Dermis blood vessel endothelial cell (primary cell): ENCODE results near the gene ZBTB7A. TPM values are rescaled to one million over a fixed set of nuclear protein-coding genes. Genes with fewer than 3 reads are reported as not detected.

Experiments
- DNase-seq: peaks from one replicate; pipeline ENCODE4 v3.0.0; 2010
- total RNA-seq: library from RNA; depleted of rRNA; stranded (reverse); fragments of >200 nt; gene quantifications from 2 replicates; pipeline ENCODE4 v1.2.3, GENCODE V29; 2014

The ZBTB7A gene
- total RNA-seq, 1 donor from 2014 or later: 17.4 TPM

DNA sequence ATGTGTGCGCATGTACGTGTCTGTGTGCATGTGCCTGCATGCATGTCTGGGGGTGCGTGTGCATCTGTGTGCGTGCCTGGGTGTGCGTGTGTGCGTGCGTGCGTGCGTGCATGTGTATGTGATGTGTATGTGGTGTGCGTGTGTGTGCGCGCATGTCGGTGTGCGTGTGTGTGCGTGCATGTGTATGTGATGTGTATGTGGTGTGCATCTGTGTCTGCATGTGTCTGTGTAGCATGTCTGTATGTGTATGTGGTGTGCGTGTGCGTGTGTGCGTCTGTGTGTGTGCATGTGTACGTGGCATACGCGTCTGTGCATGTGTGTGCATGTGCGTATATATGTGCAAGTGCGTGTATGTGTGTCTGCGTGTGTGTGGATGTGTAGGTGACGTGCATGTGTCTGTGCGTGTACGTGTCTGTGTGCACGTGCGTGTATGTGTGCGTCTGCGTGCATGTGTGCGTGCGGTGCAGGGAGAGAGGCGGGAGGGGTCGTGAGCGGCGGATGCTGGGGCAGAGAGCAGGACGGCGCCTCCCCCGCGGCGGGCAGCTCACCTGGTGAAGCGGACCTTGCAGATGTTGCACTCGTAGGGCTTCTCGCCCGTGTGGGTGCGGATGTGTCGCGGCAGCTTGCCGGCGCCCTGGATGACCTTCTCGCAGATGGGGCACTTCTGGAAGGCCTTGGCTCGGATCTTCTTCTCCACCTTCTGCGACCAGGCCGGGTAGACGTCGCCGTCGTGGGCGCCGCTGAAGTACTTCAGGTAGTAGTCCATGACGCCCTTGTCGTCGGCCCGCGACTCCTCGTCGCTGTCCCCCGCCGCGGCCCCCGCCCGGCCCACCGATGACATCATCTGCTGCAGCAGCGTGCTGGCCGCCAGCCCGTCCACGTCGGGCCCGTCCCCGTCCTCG lies 13.0 kb downstream of the ZBTB7A start:
- DNase-seq: no peak

DNA sequence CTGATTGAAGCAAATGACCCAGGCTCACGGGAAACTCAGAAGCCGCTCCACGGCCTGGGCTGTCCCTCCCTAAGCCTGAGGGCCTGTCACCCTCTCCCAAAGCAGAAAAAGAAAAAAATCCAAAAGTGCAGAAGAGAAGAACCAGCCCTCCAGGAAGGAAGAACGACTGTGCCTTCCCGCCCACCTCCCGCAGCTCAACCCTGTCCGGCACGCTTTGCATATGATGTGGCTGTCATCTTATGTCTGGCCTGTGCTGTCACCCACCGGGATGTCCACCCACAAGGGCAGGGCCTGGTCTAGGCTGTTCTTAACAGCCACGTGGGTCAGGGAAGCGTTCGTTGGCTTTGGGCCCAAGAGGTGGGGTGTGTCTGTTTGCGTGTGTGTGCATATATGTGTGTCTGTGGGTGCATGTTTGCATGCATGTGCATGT lies 13.7 kb downstream of the ZBTB7A start:
- DNase-seq: no peak

DNA sequence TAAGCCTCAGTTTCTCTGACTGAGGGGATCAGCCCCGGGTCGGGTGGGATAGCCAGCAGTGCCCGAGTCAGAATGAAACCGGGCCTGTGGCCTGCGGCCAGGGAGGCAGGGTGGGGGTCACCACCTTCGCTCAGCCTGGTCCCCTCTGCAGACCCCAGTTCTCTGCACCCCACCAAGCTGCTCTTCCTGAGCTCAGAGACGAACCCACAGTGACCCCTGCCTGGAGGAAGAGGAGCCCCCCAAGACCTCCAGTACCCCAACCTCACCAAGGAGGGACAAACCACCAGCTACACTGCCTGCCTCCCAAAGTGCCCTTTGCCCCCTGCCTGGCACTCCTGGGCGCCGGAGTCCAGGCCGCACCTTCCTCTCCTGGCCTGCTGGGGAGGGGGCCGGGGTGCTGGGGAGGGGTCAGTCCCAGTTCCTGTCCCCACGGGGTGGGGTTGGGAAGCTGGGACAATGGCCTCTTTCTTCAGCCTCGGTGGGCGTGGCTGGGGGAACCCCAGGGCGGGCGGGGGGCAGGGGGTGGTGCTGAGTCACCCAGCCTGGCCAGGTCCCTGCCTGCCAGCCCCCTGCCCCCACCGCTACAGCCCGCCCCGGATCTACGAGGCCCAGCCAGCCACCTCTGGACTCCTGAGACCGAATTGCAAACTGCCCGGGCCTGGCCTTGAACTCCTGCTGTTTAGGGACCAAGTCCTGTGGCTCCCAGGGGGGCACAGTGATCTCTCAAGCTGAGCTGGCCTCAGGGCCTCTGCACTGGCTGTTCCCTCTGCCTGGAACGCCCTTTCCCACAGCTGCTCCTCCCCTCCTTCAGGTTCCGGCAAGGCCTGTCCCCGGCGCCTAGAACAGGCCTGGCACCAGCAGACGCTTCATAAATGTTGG lies 14.3 kb downstream of the ZBTB7A start:
- no peak for DNase-seq

GRCh38 chr19:4051175-4052101 lies 15.3 kb downstream of the ZBTB7A start:
- DNase-seq: no peak

GRCh38 chr19:4049432-4049831 lies 17.3 kb downstream of the ZBTB7A start:
- no peak for DNase-seq

GRCh38 chr19:4046946-4047683 lies 19.6 kb downstream of the ZBTB7A start:
- no peak for DNase-seq

DNA sequence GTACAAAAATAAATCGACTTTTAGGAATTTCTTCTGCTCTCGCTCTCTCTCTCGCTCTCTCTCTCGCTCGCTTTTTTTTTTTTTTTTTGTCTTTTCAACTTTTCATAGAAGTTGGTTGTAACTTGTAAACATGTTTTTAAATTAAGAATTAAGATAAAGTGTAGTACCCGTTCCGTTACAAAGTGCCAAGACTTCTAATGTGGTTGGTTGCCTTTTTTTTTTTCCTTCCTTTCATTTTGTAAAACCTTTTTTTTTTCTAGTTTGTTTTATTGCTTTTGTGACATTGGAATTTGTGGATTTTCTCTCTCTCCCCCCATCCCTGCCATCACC lies 20.4 kb downstream of the ZBTB7A start:
- DNase-seq: no peak

DNA sequence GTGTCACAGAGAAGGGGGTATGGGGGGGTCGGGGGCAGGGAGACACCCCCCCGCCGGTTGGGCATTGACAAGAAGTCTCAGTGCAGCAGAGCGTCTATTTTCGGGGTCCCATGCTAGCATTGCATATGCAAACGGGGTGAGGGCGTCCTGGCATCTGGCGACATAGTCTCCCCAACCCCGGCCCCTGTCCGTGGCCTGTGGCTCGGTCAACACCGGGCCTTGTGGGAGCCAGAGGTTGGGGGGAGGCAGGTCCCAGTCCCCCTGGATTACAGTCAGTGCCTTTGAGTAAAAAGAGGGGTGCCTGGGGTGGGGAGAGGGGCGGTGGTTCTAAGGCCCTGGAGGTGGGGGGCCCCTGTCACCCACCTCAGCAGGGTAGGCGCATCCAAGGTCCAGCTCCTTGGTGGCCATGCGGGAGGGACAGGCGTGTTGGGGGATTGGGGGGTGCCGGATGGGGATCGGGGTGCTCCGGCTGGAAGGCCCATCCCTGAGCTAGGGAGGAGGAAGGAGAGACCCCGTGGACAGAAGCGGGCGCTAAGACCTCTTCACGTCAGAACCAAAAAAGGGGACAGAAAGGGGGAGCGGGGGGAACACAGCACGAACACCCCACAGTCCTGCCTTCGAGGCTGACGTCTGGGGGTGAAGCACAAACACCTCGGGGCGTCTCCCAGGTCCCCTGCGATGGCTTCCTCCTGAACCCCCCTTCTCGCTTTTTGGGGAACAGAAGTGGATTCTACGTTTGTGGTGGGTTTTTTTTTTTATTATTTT lies 20.9 kb downstream of the ZBTB7A start:
- no peak for DNase-seq

DNA sequence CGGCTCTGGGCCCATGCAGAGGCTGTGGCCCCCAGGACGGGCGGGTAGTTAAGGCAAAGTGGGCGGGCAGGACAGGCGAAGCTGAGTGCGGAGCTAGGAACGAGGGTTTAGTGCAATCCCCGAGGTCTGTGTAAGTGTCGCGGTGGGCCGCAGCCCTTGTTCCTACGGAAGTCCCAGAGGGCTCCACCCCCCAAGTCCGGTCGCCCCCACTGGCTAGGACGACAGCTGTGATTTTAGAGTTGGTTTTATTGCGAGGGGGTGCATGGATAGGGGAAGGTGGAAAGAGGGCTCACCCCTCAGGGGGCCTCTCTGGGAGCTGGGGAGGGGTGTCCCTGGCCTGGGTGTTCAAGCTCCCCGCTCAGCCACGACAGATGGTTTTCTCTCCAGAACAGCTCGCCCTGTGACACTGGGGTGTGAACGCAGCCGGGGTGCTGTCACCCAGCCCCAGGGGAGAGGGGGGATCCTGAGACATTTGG lies 21.7 kb downstream of the ZBTB7A start:
- no peak for DNase-seq

GRCh38 chr19:4043966-4044715 lies 22.6 kb downstream of the ZBTB7A start:
- DNase-seq: no peak

GRCh38 chr19:4043401-4043800 lies 23.3 kb downstream of the ZBTB7A start:
- no peak for DNase-seq

DNA sequence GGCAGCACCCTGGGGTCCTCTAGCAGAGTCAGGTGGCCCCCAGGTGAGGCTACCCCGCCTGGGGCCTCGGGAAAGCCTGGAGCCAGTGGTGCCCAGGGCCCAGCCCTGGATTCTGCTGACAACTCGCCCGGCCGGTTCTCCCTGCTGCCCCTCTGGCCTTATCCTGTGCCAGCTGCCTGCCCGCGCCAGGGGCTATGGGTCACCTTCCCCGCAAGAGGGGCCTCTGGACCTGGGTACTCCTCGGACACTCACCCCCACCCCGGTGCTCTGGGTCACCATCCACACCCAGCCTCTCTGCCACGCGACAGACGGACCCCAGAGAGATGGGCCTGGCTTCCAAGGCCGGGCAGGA lies 24.0 kb downstream of the ZBTB7A start:
- DNase-seq: no peak

- DNase-seq: no peak
Measured at GRCh38 chr19:4042064-4042730, 24.5 kb downstream of the ZBTB7A start.

- DNase-seq: no peak
Measured at GRCh38 chr19:4038661-4039423, 27.9 kb downstream of the ZBTB7A start.

DNA sequence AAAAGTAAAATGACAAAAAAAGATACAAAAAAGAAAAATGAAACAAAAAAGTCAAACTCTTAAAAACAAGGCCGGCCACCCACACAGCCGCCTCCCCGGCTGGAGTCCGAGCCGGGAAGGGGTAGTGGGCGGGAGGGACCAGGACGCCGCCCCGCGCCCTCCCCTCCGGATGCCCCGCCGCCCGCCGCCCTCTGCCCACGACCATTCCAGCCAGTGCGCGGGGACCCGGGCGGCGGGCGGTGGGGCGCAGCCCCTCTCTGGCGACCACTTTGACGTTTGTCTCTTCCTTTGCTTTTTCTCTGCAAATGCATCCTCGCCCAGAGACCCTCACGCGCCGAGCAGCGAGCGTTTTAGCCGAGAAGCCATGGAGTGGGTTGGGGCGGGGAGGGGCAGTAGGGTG lies 28.6 kb downstream of the ZBTB7A start:
- DNase-seq: no peak

- no peak for DNase-seq
Measured at GRCh38 chr19:4037301-4037949, 29.3 kb downstream of the ZBTB7A start.

DNA sequence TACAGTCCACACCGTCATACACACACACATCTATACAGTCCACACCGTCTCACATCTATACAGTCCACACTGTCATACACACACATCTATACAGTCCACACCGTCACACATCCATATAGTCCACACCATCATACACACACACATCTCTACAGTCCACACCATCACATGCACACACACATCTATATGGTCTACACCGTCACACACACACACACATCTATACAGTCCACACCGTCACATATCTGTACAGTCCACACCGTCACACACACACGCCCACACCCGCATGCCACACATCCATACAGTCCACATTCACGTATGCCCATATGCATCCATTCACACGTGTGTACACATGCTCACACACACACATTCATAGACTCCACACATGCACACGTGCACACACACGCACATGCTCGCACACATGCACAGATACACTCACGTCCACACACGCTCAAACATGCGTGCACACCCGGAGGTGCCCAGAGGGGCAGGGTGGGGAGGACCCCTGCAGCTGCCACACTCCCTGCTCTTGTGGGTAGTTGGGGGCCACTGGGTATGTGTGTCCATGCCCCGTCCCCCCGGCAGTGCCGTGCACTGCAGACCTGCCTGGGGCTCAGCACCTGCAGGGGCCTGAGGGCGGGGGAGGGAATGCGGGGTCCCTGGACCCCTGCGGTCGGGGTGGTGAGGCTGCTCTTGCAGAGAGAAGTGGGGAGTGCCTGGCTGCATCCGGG lies 30.0 kb downstream of the ZBTB7A start:
- no peak for DNase-seq

DNA sequence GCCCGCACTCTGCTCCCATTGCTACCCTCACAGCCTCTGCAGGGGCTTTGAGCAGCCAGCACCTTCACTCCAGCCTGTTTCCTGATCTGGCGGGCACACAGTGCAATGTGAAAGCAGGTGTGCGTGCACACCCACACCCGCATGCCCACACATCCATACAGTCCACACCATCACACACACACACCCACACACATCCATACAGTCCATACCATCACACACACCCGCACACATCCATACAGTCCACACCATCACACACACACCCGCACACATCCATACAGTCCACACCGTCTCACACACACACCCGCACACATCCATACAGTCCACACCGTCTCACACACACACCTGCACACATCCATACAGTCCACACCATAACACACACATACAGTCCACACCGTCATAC lies 31.1 kb downstream of the ZBTB7A start:
- DNase-seq: no peak
